HG03064 (cell line): ENCODE measurements around the gene NXF3.
"Not testable (repeated sequence)": the region's sequence is repeated elsewhere in the genome, so short reads cannot be mapped to it uniquely, and the experiment has no call there.

ENCODE experiments used
- ATAC-seq: cut with Tn5 transposase; IDR thresholded peaks from one replicate; pipeline ENCODE4 v1.9.1; 2021; ENCODE audit warnings: low read depth; ENCODE audit not compliant: unreplicated experiment

Gene NXF3

DNA sequence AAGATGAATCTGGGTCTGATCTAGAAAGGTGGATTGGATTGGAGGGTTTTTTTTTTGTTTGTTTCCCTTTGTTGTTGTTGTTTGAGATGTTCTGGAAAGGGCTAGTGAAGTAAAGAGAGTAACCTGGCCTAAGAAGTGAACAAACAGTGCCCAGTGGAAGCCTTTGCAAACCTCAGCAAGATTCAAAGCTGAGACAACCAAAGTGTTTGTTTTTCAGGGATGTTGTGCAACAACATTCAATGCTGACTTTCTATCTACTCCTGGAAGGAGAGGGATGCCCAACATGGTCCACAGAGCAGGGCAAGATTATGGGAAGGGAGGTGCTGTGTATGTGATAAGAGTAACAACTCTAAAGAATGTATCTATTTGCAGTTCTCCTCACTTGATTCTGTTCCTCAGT is 40.3 kb downstream of the NXF3 start:
- ATAC-seq, result no peak

DNA sequence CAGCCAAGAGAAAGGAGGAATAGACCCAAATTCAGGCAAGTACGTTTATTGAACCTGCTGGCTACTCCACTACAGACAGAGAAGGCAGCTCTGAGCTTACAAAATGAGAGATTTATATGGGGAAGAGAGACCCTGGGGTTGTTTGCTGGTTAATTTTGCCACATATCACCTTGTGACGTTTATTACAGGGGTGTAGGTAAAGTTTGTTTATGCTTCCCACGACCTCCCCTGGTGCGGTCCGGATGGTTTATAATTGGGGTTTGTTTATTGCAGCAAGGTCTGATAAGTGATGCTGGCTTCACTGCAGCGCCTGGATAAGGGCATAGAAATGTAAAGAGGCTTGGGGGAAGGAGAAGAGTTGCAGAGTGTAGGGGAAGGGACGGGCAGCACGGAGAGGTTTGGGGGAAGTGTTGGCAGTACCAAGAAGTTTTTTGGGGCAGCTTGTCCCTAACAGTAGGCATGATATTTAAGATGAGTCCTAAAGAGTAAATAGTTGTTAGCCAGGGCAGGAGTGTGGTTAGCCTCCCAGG is 41.6 kb downstream of the NXF3 start:
- no peak for ATAC-seq

DNA sequence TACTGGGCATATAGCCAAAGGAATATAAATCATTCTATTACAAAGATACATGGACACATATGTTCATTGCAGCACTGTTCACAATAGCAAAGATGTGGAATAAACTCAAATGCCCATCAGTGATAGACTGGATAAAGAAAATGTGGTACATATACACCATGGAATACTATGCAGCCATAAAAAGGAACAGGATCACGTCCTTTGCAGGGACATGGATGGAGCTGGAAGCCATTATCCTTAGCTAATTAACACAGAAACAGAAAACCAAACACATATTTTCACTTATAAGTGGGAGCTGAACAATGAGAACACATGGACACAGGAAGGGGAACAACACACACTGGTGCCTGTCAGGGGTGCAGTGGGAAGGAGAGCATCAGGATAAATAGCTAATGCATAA is 59.6 kb downstream of the NXF3 start:
- not testable (repeated sequence) for ATAC-seq
